Activated T-helper 1 cell treated with Interleukin-2 at 50 U/mL for 16 hours (primary cell): ENCODE data around the gene PSMB7.

Experiments used
- DNase-seq: peaks from one replicate; pipeline ENCODE4 v3.0.0-alpha.2; 2020; ENCODE audit warnings: low read depth

The PSMB7 gene

GRCh38 chr9:124345751-124346281 lies 69.4 kb downstream of the PSMB7 start:
- no peak for DNase-seq

- DNase-seq: no peak
These were observed 70.2 kb downstream of the PSMB7 start for GRCh38 chr9:124345063-124345462.

GRCh38 chr9:124344291-124345050 lies 70.8 kb downstream of the PSMB7 start:
- no peak for DNase-seq

GRCh38 chr9:124343533-124344290 lies 71.5 kb downstream of the PSMB7 start:
- no peak for DNase-seq

DNA sequence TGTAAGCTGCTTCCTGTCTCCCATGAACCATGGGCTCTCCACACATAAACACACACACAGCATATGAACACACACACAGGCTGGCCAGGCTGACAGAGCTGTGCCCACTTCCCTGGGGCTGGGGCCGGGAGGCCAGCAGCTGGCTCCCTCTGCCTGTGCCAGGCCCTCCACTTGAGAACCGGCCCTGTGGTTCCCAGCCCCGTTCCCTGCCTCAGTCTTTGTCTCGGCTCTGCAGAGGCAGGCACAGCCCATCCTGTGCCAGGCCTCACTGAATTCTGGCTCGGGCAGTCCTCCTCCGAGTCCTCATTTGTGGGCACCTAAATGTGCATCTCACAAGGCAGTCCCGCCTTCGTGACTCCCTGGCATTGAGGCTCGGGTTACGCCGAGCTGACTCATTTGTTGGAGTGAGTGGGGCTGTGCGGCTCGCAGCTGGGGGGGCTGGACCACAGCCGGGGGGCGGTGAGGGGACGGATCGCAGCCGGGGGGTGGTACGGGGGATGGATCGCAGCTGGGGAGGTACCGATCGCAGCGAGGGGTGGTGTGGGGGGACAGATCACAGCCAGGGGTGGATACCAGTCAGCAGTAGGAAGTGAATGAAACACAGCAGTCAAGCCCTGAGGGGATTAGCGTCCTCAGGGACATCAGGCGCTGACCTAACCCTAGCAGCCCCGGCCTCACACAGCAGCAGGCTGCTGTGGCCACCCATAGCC lies 72.3 kb downstream of the PSMB7 start:
- no peak for DNase-seq

GRCh38 chr9:124342402-124342775 lies 72.9 kb downstream of the PSMB7 start:
- DNase-seq: no peak

DNA sequence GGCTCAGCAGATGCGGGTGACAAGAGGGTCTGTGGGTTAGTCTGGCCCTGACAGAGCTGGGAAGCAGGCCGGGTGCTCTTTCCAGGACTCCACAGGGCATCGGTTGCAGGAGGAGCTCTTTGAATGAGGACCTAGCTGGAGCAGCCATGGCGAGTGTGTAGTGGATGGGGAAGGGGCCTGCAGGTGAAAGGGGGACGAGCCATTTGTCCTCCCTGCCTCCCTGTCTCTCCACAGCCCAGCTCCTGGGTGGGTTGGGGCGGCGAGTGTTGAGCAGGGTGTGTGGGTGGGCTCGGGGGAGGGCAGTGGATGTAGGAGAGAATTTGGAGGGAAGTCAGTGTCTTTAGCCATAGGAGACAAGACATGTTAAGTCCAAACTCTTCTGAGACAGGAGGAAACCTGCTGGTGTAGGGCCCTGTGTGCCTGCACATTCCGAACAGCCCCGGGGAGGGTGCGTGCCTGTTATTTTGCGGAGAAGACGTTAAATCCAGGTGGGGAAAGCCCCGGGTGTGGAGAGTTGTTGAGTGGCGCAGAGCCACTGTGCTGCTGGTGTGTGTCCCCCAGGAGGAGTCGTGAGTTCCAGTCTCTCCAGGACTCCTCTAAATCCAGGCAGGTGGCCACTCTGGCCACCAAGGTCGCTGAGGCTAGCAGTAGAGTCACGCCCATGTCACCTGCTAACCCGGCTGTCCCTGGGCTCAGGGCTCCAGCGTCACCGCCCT lies 73.6 kb downstream of the PSMB7 start:
- no peak for DNase-seq

DNA sequence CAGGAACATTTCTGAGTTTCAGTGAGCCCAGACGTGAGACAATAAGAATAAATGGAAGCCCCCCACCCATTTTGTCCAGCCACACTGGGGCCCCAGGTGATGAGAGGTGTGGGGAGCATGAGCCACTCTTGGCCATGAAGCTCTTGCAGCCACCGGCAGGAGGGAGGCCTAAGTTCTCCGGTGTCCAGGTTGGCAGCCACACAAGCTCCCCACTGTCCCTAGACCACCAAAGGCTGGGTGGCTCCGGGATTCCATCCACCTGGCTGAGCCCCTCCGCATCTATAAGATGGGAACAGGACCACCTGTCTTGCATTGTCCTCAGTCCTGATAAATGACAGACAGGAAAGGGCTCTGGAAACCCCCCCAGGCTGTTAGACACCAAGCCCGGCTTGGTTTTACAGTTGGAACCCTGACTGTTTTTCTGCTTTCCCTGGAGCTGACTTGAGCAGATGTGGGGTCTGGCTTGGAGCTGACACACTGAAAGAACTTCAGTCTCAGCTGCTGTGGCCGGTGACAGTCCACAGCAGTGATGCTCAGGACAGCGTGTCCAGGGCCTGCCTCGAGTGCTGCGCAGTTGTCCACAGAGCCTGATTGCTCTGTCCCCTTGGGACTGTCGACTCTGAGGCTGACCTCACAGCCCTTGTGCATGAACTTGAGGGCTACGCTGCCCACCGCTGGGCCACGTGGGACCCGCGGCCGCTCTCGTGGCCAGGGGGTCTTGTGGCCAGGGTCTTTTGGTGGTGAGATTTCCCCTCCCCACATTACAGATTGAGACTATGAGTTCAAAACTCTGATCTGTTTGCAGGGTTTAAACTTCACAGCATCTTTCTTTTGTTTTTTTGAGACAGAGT lies 74.8 kb downstream of the PSMB7 start:
- DNase-seq: no peak

- no peak for DNase-seq
These were observed 75.6 kb downstream of the PSMB7 start for GRCh38 chr9:124339603-124340146.

GRCh38 chr9:124337562-124337961 lies 77.7 kb downstream of the PSMB7 start:
- DNase-seq: no peak

- no peak for DNase-seq
These were observed 79.9 kb downstream of the PSMB7 start for GRCh38 chr9:124335320-124335707.

GRCh38 chr9:124334568-124335319 lies 80.5 kb downstream of the PSMB7 start:
- DNase-seq: no peak

DNA sequence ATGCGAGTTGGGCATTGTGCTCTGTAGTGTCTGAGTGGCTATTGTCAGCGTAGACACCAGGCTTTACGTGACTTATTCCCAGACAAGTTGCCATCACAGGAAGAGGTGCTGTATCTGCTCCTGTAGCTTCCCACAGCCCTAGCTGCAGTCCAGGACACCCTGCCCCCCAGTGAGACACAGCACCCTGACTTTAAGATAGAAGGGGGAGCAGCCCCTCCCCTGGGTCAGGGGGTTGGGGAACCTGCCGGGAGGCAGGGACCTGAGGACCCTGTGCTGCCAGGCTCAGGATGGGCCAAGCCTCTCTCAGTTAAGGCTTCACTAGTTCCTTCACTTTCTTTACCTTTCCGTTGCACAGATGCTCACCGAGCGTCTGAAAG lies 82.1 kb downstream of the PSMB7 start:
- DNase-seq: no peak

DNA sequence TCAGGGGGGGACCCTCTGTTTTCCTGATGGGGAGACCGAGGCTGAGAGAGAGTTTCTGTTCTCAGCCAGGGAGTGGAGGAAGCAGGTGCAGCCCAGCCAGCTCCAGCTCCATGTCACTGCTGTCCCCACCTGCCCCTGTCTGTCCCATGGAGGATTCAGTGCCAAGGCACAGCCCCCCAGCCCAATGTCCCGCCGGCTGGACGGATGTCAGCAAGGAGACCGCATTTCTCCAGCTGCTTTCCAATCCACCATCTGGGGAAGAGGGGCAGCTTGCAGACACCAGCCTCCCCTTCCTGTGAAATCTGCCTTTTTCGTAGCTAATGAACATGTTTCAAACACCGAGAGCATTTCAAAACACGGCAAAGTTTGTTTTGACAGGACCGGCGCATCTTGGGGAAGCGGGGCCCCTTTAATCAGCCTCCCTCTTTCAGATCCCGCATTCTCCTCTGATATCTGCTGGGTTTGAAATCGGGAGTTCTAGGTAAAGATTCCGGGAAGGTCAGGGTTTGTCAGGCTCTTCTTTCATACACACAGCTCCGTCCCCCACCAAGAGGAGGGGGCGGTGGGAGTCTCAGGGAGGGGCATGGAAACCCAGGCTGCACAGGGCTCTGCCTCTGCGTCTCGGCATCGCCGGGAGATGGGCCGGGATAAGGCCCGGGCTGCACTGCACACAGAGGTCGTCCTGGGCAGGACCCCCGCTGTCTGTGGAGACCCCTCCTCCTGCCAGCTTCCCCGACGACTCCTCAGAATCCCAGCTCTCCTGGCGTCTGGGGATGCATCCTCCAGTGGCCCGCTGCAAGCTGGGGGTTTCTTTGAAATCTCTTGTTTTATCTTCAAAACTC lies 82.7 kb downstream of the PSMB7 start:
- DNase-seq: no peak

DNA sequence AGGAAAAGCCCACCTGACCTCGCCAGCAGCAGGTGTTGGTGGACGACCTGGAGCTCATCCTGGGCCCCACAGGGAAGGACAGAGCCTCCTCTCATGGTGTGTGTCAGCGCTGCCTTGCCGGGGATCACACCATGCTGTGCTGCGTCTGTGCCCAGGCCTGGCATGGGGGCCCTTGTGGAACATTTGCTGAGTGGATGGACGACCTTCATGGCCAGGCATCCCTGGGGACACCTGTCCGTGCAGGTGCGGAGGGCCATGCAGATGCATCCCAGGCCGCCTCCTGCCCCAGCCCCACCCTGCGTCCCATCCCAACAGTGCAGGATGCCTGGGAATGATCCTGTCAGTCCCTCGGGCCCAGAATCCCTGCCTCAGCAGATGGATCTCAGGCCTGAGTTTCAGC lies 83.7 kb downstream of the PSMB7 start:
- no peak for DNase-seq

DNA sequence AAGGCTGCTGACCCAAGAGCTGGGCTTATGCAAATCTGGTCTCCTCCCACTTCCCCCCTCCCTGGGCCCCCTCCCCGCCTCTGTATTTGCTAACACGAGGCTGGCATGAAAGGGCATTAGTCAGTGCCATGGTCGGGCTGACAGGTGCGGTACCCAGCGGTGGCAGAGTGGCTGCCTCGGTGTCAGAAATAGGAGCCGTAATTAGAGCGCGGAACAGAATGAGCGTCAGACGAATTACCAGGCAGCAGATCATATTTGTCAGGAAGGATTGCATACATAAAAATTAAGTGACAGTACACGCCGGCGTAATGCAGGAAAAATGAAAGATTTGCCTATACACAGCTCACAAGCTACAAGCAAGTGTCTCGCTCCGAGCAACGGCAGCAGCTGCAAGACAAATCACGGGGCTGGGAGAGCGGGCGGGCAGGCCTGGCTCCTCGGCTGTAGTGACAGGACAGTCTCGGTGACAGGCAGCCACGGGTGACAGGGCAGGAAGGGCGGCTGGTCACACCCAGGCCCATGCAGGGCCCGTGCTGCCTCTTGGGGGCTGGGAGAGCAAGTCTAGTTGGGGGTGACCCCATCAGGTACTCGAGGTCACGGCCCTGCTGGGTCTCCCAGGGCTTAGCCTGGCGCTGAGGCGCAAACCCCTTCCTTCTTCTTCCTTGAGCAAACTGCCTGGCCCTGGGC lies 85.1 kb downstream of the PSMB7 start:
- no peak for DNase-seq

DNA sequence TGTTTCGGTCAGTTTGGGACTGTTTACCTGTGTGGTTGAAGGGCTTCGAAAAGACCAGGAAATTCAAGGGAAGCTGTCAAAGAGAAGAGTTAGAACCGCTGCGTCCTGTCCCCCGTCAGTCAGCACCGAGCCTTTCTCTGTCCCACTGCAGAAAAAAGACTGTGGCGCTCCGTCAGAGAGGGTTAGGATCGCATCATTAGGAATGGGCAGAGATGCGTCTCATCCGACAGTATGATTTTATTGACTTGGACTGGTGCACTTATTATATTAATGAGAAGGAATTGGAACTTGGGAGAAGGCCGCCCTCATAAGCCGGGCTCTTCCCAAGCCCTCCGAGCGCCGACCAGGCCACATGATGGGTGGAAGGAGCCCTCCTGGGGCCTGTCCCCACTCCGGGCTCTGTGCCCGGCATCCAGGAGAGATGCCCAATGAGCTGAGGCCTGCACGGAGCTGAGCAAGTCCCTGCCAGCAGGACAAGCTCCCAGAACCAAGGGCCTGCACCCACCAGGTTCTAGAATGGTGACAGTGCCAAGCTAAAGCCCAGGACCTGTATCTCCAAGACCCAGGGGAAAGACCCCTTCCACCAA lies 85.9 kb downstream of the PSMB7 start:
- no peak for DNase-seq

DNA sequence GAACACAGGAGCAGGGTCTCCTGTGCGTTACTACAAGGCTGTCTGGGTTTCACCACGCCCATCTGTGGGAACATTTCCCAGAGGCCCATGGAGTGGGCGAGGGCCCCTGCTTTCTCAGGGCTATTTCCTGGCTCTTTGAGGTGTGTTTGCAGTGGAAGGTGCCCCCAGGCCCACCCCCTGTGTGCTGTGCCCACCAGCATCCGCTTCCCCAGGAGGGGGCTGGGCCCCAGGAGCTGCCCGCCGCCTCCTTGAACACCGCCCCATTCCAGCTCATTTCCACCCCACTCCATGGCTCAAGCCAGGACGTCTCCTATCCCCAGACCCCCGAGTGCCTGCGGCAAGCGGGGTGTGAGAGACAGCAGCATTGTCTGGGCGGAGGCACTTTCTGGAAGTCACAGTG lies 87.0 kb downstream of the PSMB7 start:
- no peak for DNase-seq
